ENCODE results near the gene PPP1R3G.
A peak's percentile ranks its signal among the peaks of the same experiment; 100 is the strongest.

Gene PPP1R3G

DNA sequence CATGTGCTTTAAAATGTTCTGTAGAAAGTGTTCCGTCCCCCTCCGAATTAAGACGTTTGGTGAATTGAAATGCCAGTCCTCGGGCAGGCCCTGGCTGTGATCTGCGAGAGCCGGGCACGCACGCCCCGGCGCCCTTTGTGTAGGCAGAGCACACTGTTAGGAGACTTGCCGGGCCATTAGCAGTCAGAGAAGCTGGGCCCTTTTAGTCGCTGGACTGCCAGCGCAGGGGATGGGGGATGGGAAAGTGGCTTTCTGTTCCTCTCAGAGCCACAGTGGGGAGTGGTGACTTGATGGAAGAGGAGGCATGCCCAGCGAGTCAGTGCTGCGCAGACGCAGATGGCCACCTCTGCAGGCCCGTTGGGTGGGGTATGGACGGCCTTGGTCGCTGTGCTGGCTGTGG, 2.2 kb downstream of the PPP1R3G start:
- no peak overlapping the region for H3K23ac ChIP-seq (ENCODE audit: low read length)
- H3K4me1 ChIP-seq (ENCODE audit: control insufficient read depth in 1 of 2, insufficient read depth in 2 of 2, low read length in 2 of 2) = peaks cover 17 to 24% of the 10 kb centered on the region in 2 experiments
- no peaks in the 10 kb centered on the region for H3K36me3 ChIP-seq (ENCODE audit: control insufficient read depth in 1 of 2, insufficient read depth in 2 of 2, low read length in 2 of 2)
- no peak overlapping the region for H3K4me3 ChIP-seq (ENCODE audit: low read depth, low read length)
- peaks cover 10% of the 10 kb centered on the region for H3K79me1 ChIP-seq (ENCODE audit: low read length)
- H2BK12ac ChIP-seq (ENCODE audit: low read length) = no peak overlapping the region
- H2AFZ ChIP-seq (ENCODE audit: insufficient read depth, low read length, poor library complexity) = no peak overlapping the region
- H4K8ac ChIP-seq (ENCODE audit: low read depth, low read length) = no peak overlapping the region
- no peak overlapping the region for H3K27ac ChIP-seq (ENCODE audit: low read depth, low read length)
- no peak overlapping the region for H2AK5ac ChIP-seq (ENCODE audit: low read length)
- H3K9ac ChIP-seq (ENCODE audit: low read length) = no peak overlapping the region
- WGBS (ENCODE audit: extremely low coverage, insufficient coverage, insufficient read length) = no CpG with 5 or more reads among the region's 19 CpGs
- H4K91ac ChIP-seq (ENCODE audit: low read depth, low read length) = no peak overlapping the region
- no peak overlapping the region for H3K18ac ChIP-seq (ENCODE audit: low read length)
- peaks cover 2% of the 10 kb centered on the region for H3K79me2 ChIP-seq (ENCODE audit: control insufficient read depth, insufficient read depth, low read length, poor library complexity)
- no peak overlapping the region for H4K12ac ChIP-seq (ENCODE audit: low read depth, low read length)
- H2BK5ac ChIP-seq (ENCODE audit: low read depth, low read length, poor library complexity) = no peak overlapping the region
- no peak overlapping the region for H3K4ac ChIP-seq (ENCODE audit: low read depth, low read length)
- H3K9me3 ChIP-seq (ENCODE audit: insufficient read depth, low read depth, low read length) = peaks cover 6% of the 10 kb centered on the region
- H3K27me3 ChIP-seq (ENCODE audit: insufficient read depth, low read length) = peaks cover 29% of the 10 kb centered on the region
- no peak overlapping the region for H2BK120ac ChIP-seq (ENCODE audit: insufficient read depth, low read length, poor library complexity)
- DNase-seq = no peak
- no peak overlapping the region for H3K4me2 ChIP-seq (ENCODE audit: low read length)
- H3K14ac ChIP-seq (ENCODE audit: low read length) = no peak overlapping the region

DNA sequence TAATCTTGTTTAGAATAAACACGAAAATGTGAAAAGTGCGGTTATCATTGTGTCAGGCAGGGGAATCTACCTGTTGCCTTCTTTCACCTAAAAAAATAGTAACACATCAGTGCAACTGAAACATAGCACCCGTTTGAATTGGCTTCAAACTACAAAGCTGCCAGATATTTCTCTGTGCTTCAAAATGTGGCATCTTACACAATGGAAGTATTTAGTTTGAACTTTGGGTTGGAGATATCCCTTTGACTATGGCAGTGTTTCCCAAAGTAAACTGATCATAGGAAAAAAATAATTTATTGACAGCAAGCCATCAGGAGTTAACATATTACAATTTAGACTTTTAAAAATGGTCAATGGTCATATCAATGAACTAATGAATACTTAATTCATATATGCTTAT, 3.6 kb downstream of the PPP1R3G start:
- H3K79me2 ChIP-seq (ENCODE audit: control insufficient read depth, insufficient read depth, low read length, poor library complexity) = peaks cover 2% of the 10 kb centered on the region
- no peaks in the 10 kb centered on the region for H3K36me3 ChIP-seq (ENCODE audit: control insufficient read depth in 1 of 2, insufficient read depth in 2 of 2, low read length in 2 of 2)
- peaks cover 10% of the 10 kb centered on the region for H3K79me1 ChIP-seq (ENCODE audit: low read length)
- no peak overlapping the region for H3K27ac ChIP-seq (ENCODE audit: low read depth, low read length)
- WGBS (ENCODE audit: extremely low coverage, insufficient coverage, insufficient read length) = no CpG with 5 or more reads among the region's 3 CpGs
- DNase-seq = no peak
- no peak overlapping the region for H3K18ac ChIP-seq (ENCODE audit: low read length)
- H2BK12ac ChIP-seq (ENCODE audit: low read length) = no peak overlapping the region
- H2AFZ ChIP-seq (ENCODE audit: insufficient read depth, low read length, poor library complexity) = no peak overlapping the region
- H3K23ac ChIP-seq (ENCODE audit: low read length) = no peak overlapping the region
- no peak overlapping the region for H3K4me3 ChIP-seq (ENCODE audit: low read depth, low read length)
- no peak overlapping the region for H2BK120ac ChIP-seq (ENCODE audit: insufficient read depth, low read length, poor library complexity)
- H3K9ac ChIP-seq (ENCODE audit: low read length) = no peak overlapping the region
- H4K12ac ChIP-seq (ENCODE audit: low read depth, low read length) = no peak overlapping the region
- no peak overlapping the region for H3K4me2 ChIP-seq (ENCODE audit: low read length)
- no peak overlapping the region for H4K8ac ChIP-seq (ENCODE audit: low read depth, low read length)
- H4K91ac ChIP-seq (ENCODE audit: low read depth, low read length) = no peak overlapping the region
- peaks cover 11 to 18% of the 10 kb centered on the region in 2 experiments for H3K4me1 ChIP-seq (ENCODE audit: control insufficient read depth in 1 of 2, insufficient read depth in 2 of 2, low read length in 2 of 2)
- H2BK5ac ChIP-seq (ENCODE audit: low read depth, low read length, poor library complexity) = no peak overlapping the region
- H3K4ac ChIP-seq (ENCODE audit: low read depth, low read length) = no peak overlapping the region
- H2AK5ac ChIP-seq (ENCODE audit: low read length) = no peak overlapping the region
- H3K9me3 ChIP-seq (ENCODE audit: insufficient read depth, low read depth, low read length) = peaks cover 6% of the 10 kb centered on the region
- H3K27me3 ChIP-seq (ENCODE audit: insufficient read depth, low read length) = peaks cover 29% of the 10 kb centered on the region
- no peak overlapping the region for H3K14ac ChIP-seq (ENCODE audit: low read length)

DNA sequence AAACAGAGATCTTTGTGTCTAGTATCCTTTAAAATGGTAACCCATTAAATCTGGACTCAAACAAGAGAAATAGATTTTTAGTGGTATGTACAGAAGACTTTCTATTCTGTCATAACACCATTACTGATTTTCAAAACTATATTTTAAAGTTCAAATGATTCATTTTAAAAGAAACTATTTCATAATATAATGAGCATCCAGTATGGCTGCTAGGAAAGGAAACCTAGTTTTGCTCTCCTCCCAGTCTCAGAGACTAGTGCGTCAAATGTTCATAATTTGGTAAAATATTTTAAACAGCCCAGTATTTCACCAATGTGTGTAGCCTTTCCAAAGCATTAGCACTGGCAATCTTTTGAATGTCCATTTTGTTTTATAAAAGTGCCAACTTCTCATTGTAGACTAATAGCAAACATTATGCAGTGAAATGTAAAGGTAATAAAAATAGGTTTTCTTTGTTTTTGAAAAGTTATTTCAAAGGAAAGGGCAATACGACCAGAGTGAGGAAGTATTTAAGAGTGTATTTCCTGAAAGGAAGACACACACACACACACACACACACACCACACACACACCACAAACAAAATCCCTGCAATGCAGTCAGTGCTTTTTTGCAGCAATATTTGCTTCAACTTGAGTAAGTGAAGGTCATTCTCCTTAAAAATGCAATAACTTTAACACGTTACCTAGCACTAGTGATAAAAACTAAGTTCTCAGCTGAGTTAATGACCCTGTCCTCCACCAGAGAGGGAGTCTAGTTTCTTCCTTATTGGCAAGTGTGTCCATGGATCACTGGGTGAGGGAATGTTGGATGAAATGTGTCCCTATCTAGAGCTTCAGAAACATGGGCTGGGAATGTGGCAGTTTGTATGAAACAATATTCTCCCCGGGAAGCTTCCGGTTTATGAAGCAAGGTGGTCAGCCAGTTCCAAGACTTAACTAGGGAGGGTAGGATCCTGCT, 4.6 kb downstream of the PPP1R3G start:
- Histone ChIP-seq H2BK5ac (ENCODE audit: low read depth, low read length, poor library complexity) (no peak overlapping the region), H3K4ac (ENCODE audit: low read depth, low read length) (no peak overlapping the region), H2AFZ (ENCODE audit: insufficient read depth, low read length, poor library complexity) (no peak overlapping the region), H3K18ac (ENCODE audit: low read length) (no peak overlapping the region), H4K8ac (ENCODE audit: low read depth, low read length) (no peak overlapping the region), H3K14ac (ENCODE audit: low read length) (no peak overlapping the region), H3K4me1 (ENCODE audit: control insufficient read depth in 1 of 2, insufficient read depth in 2 of 2, low read length in 2 of 2) (peaks cover 9 to 12% of the 10 kb centered on the region in 2 experiments), H2BK120ac (ENCODE audit: insufficient read depth, low read length, poor library complexity) (no peak overlapping the region), H3K4me3 (ENCODE audit: low read depth, low read length) (no peak overlapping the region), H3K79me2 (ENCODE audit: control insufficient read depth, insufficient read depth, low read length, poor library complexity) (no peaks in the 10 kb centered on the region), H4K12ac (ENCODE audit: low read depth, low read length) (no peak overlapping the region), H3K79me1 (ENCODE audit: low read length) (peaks cover 4% of the 10 kb centered on the region), H3K36me3 (ENCODE audit: control insufficient read depth in 1 of 2, insufficient read depth in 2 of 2, low read length in 2 of 2) (no peaks in the 10 kb centered on the region), H3K4me2 (ENCODE audit: low read length) (no peak overlapping the region), H2BK12ac (ENCODE audit: low read length) (no peak overlapping the region), H3K9ac (ENCODE audit: low read length) (no peak overlapping the region), H3K27me3 (ENCODE audit: insufficient read depth, low read length) (peaks cover 22% of the 10 kb centered on the region), H3K27ac (ENCODE audit: low read depth, low read length) (no peak overlapping the region), H2AK5ac (ENCODE audit: low read length) (no peak overlapping the region), H4K91ac (ENCODE audit: low read depth, low read length) (no peak overlapping the region), H3K23ac (ENCODE audit: low read length) (no peak overlapping the region), H3K9me3 (ENCODE audit: insufficient read depth, low read depth, low read length) (peaks cover 6% of the 10 kb centered on the region)
- no peak for DNase-seq
- no CpG with 5 or more reads among the region's 5 CpGs for WGBS (ENCODE audit: extremely low coverage, insufficient coverage, insufficient read length)

DNA sequence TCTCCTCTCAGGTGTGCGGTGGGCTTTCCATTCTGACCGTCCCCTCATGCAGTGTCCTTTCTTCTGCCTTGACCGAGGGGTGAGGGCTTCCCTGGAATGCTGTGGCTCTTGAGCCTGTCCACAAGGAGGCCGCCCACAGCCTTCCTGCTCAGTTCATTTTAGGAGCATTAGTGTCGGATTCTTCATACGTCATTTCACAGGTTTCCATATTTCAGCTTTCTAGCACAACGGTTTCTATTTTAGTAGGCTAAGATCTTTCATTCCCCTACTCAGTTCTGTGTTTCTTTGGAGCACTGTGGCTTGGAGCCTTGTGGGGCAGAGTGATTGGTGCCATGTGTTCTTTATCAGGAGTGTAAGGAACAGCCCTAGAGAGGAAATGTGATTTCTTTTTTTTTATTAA, 5.5 kb downstream of the PPP1R3G start:
- Histone ChIP-seq H3K79me1 (ENCODE audit: low read length) (no peaks in the 10 kb centered on the region), H4K12ac (ENCODE audit: low read depth, low read length) (no peak overlapping the region), H3K9ac (ENCODE audit: low read length) (no peak overlapping the region), H3K4me2 (ENCODE audit: low read length) (no peak overlapping the region), H4K8ac (ENCODE audit: low read depth, low read length) (no peak overlapping the region), H3K4me1 (ENCODE audit: control insufficient read depth in 1 of 2, insufficient read depth in 2 of 2, low read length in 2 of 2) (peaks cover 4 to 7% of the 10 kb centered on the region in 2 experiments), H4K91ac (ENCODE audit: low read depth, low read length) (no peak overlapping the region), H3K79me2 (ENCODE audit: control insufficient read depth, insufficient read depth, low read length, poor library complexity) (no peaks in the 10 kb centered on the region), H3K18ac (ENCODE audit: low read length) (no peak overlapping the region), H2BK120ac (ENCODE audit: insufficient read depth, low read length, poor library complexity) (no peak overlapping the region), H3K27ac (ENCODE audit: low read depth, low read length) (no peak overlapping the region), H2BK5ac (ENCODE audit: low read depth, low read length, poor library complexity) (no peak overlapping the region), H3K4me3 (ENCODE audit: low read depth, low read length) (no peak overlapping the region), H3K36me3 (ENCODE audit: control insufficient read depth in 1 of 2, insufficient read depth in 2 of 2, low read length in 2 of 2) (no peaks in the 10 kb centered on the region), H3K23ac (ENCODE audit: low read length) (no peak overlapping the region), H2AFZ (ENCODE audit: insufficient read depth, low read length, poor library complexity) (no peak overlapping the region), H2AK5ac (ENCODE audit: low read length) (no peak overlapping the region), H3K27me3 (ENCODE audit: insufficient read depth, low read length) (peaks cover 13% of the 10 kb centered on the region), H3K4ac (ENCODE audit: low read depth, low read length) (no peak overlapping the region), H2BK12ac (ENCODE audit: low read length) (no peak overlapping the region), H3K9me3 (ENCODE audit: insufficient read depth, low read depth, low read length) (peaks cover 6% of the 10 kb centered on the region), H3K14ac (ENCODE audit: low read length) (no peak overlapping the region)
- peak in 1 of 2 donors; percentile 41 for DNase-seq
- no CpG with 5 or more reads among the region's 7 CpGs for WGBS (ENCODE audit: extremely low coverage, insufficient coverage, insufficient read length)

Measured in trophoblast cell (in vitro differentiated cells and primary cell).